BLaER1 (cell line): ENCODE data around the gene SLC38A4.

ENCODE experiments used
- H3K27ac ChIP-seq: shearing (Covaris generic); formaldehyde crosslinking; 2 replicates; pipeline ENCODE4 v1.8.1; 2022
- H3K27me3 ChIP-seq: shearing (Covaris generic); formaldehyde crosslinking; 2 replicates; pipeline ENCODE4 v1.8.1; 2022
- H3K36me3 ChIP-seq: shearing (Covaris generic); formaldehyde crosslinking; 2 replicates; pipeline ENCODE4 v1.8.1; 2022
- H3K4me1 ChIP-seq: shearing (Covaris generic); formaldehyde crosslinking; 2 replicates; pipeline ENCODE4 v1.8.1; 2022
- H3K4me2 ChIP-seq: shearing (Covaris generic); formaldehyde crosslinking; 2 replicates; pipeline ENCODE4 v1.8.1; 2022
- H3K4me3 ChIP-seq: shearing (Covaris generic); formaldehyde crosslinking; 2 replicates; pipeline ENCODE4 v1.8.1; 2022
- H3K9ac ChIP-seq: shearing (Covaris generic); formaldehyde crosslinking; 2 replicates; pipeline ENCODE4 v1.8.1; 2022
- H3K9me3 ChIP-seq: shearing (Covaris generic); formaldehyde crosslinking; 2 replicates; pipeline ENCODE4 v1.8.1; 2022
- H4K20me1 ChIP-seq: shearing (Covaris generic); formaldehyde crosslinking; 2 replicates; pipeline ENCODE4 v1.8.1; 2022
- Cebpa-rat ChIP-seq: shearing (Covaris generic); IDR thresholded peaks from 2 replicates; pipeline ENCODE4 v1.8.1; 2022

SLC38A4 gene

GRCh38 chr12:46723629-46724419 lies 102.0 kb downstream of the SLC38A4 start:
- no peak overlapping the region for H3K27ac ChIP-seq
- H3K4me1 ChIP-seq = no peaks in the 10 kb centered on the region
- no peaks in the 10 kb centered on the region for H3K27me3 ChIP-seq

GRCh38 chr12:46722394-46723185 lies 103.2 kb downstream of the SLC38A4 start:
- H3K27me3 ChIP-seq = no peaks in the 10 kb centered on the region
- H3K4me2 ChIP-seq = no peak overlapping the region
- no peak overlapping the region for H3K9ac ChIP-seq
- H3K9me3 ChIP-seq = peaks cover 11% of the 10 kb centered on the region
- no peaks in the 10 kb centered on the region for H4K20me1 ChIP-seq
- H3K27ac ChIP-seq = no peak overlapping the region
- no peak for TF ChIP-seq Cebpa-rat
- no peaks in the 10 kb centered on the region for H3K4me1 ChIP-seq
- H3K36me3 ChIP-seq = no peaks in the 10 kb centered on the region
- no peak overlapping the region for H3K4me3 ChIP-seq

More at GRCh38 chr12:46723629-46724419, 102.0 kb downstream of the SLC38A4 start:
- Histone ChIP-seq H3K9me3 (peaks cover 19% of the 10 kb centered on the region), H4K20me1 (no peaks in the 10 kb centered on the region), H3K9ac (no peak overlapping the region), H3K36me3 (no peaks in the 10 kb centered on the region), H3K4me3 (no peak overlapping the region), H3K4me2 (no peak overlapping the region)
- TF ChIP-seq Cebpa-rat = no peak

DNA sequence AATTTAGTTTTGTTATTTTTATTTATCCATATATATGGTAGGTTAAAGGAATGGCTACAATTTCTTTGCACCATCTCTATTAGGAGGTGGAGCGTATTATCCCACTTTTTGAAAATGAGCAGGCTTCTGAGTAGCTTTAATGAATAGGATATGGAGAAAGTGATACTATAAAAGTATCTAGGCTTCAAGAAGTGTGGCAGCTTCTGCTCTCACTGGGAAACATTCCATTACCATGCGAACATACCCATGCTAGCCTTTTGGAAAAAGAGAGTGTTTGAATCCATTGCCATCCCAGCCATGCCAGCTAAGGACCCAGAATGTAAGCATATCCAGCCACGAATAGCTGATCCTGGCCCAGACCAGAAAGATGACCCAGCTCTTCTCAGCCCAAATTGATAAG lies 107.3 kb downstream of the SLC38A4 start:
- H3K27ac ChIP-seq = no peak overlapping the region
- no peaks in the 10 kb centered on the region for H4K20me1 ChIP-seq
- no peak overlapping the region for H3K4me2 ChIP-seq
- H3K4me3 ChIP-seq = no peak overlapping the region
- H3K4me1 ChIP-seq = no peaks in the 10 kb centered on the region
- no peak for TF ChIP-seq Cebpa-rat
- H3K36me3 ChIP-seq = no peaks in the 10 kb centered on the region
- peaks cover 4% of the 10 kb centered on the region; the same call in 1 of the 2 replicates for H3K9me3 ChIP-seq
- no peaks in the 10 kb centered on the region for H3K27me3 ChIP-seq
- H3K9ac ChIP-seq = no peak overlapping the region

DNA sequence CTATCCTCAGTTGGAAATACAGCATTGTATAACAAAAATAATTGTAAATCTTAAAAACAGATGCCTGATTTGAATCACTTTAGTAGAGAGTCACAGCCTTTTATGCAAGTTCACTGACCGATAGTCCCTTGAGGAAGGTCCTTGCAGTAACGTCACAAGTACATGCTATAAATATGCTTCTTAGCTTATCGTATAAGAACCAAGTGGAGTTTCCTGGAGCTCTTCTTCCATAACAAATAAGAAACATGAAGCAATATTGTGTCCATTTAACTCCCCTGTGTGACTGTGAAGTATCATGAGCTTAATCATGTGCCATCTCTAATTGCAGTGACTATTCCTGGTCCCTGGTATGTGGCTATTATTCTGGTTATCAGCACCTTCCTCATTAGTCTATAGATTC lies 107.9 kb downstream of the SLC38A4 start:
- Histone ChIP-seq H3K27ac (no peak overlapping the region), H3K9me3 (peaks cover 4% of the 10 kb centered on the region; the same call in 1 of the 2 replicates), H3K27me3 (no peaks in the 10 kb centered on the region), H3K4me1 (no peaks in the 10 kb centered on the region), H4K20me1 (no peaks in the 10 kb centered on the region), H3K4me3 (no peak overlapping the region), H3K4me2 (no peak overlapping the region), H3K36me3 (no peaks in the 10 kb centered on the region), H3K9ac (no peak overlapping the region)
- TF ChIP-seq Cebpa-rat = no peak

DNA sequence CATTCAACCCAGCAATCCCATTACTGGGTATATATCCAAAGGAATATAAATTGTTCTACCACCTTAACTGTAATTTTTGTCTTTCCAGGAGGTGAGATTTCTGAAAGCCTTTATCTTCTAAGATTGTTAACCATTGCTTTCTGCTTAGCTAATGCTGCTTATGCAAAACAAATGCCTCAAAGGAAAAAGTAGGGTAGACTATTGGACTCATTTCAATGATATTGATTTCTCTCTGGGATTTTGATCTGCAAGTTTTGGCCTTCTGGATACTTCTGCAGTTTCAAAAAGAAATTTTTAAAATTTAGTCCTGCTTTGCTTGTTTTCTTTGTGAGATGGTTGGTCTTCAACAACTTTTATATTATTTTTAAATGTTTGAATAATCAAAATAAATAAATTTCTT lies 108.6 kb downstream of the SLC38A4 start:
- H4K20me1 ChIP-seq = no peaks in the 10 kb centered on the region
- H3K4me1 ChIP-seq = no peaks in the 10 kb centered on the region
- no peak overlapping the region for H3K9ac ChIP-seq
- H3K36me3 ChIP-seq = no peaks in the 10 kb centered on the region
- no peak overlapping the region for H3K4me3 ChIP-seq
- TF ChIP-seq Cebpa-rat = no peak
- H3K4me2 ChIP-seq = no peak overlapping the region
- no peaks in the 10 kb centered on the region for H3K27me3 ChIP-seq
- no peak overlapping the region for H3K27ac ChIP-seq
- H3K9me3 ChIP-seq = peaks cover 4% of the 10 kb centered on the region; the same call in 1 of the 2 replicates
